Thyroid gland (tissue), 4 donors: ENCODE data around the gene BANP.

Source experiments
- POLR2A ChIP-seq, 2 donors: fragments of 450-650 bp; IDR thresholded peaks; one replicate each; pipeline ENCODE4 v1.6.1; 2017; ENCODE audit warnings: antibody characterized with exemption in 2 of 2, mild to moderate bottlenecking in 2 of 2, moderate library complexity in 1 of 2
- TF ChIP-seq, protein P1 (sequence below), 6 experiments: fragments of 200-600 bp in 3 of 6; fragments of 450-650 bp in 3 of 6; sonication (generic) in 3 of 6; IDR thresholded peaks; one replicate each; pipeline ENCODE4 v1.5.1; 2016 to 2019; ENCODE audit warnings: antibody characterized with exemption in 6 of 6, mild to moderate bottlenecking in 2 of 6, inconsistent platforms in 1 of 6, moderate library complexity in 1 of 6

- TF ChIP-seq, protein P1, sequence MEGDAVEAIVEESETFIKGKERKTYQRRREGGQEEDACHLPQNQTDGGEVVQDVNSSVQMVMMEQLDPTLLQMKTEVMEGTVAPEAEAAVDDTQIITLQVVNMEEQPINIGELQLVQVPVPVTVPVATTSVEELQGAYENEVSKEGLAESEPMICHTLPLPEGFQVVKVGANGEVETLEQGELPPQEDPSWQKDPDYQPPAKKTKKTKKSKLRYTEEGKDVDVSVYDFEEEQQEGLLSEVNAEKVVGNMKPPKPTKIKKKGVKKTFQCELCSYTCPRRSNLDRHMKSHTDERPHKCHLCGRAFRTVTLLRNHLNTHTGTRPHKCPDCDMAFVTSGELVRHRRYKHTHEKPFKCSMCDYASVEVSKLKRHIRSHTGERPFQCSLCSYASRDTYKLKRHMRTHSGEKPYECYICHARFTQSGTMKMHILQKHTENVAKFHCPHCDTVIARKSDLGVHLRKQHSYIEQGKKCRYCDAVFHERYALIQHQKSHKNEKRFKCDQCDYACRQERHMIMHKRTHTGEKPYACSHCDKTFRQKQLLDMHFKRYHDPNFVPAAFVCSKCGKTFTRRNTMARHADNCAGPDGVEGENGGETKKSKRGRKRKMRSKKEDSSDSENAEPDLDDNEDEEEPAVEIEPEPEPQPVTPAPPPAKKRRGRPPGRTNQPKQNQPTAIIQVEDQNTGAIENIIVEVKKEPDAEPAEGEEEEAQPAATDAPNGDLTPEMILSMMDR (IDR thresholded peaks at IDR 0.05): no peak
- no peak for TF ChIP-seq POLR2A (IDR thresholded peaks at IDR 0.05)
These were observed 4.8 kb downstream of the BANP start for GRCh38 chr16:87956098-87956364.
